Mesenchymal stem cell (in vitro differentiated cells and primary cell): Measurements from ENCODE around the gene BRCA1.
"Not testable (repeated sequence)": the region's sequence is repeated elsewhere in the genome, so short reads cannot be mapped to it uniquely, and the experiment has no call there.

ENCODE experiments used
- DNase-seq: peaks from one replicate; pipeline ENCODE4 v3.0.0-alpha.2; 2013
- H2AFZ ChIP-seq: one replicate; pipeline ENCODE4 v1.6.1; 2013; ENCODE audit warnings: low read depth, mild to moderate bottlenecking, control low read depth, inconsistent platforms, low read length, moderate library complexity
- H2AK5ac ChIP-seq: 2 replicates; pipeline ENCODE4 v1.6.1; 2013; ENCODE audit warnings: low read length, moderate library complexity, mild to moderate bottlenecking, inconsistent platforms; ENCODE audit not compliant: severe bottlenecking
- H2BK120ac ChIP-seq: one replicate; pipeline ENCODE4 v1.6.1; 2013; ENCODE audit warnings: low read depth, mild to moderate bottlenecking, inconsistent platforms, low read length, moderate library complexity
- H2BK12ac ChIP-seq, 2 experiments: one replicate each; pipeline ENCODE4 v1.6.1; 2013; ENCODE audit warnings: inconsistent platforms in 2 of 2, low read length in 2 of 2, mild to moderate bottlenecking in 2 of 2, moderate library complexity in 2 of 2, control low read depth in 1 of 2
- H2BK15ac ChIP-seq: one replicate; pipeline ENCODE4 v1.6.1; 2013; ENCODE audit warnings: mild to moderate bottlenecking, low read depth, inconsistent platforms; ENCODE audit not compliant: poor library complexity, severe bottlenecking
- H2BK5ac ChIP-seq: 2 replicates; pipeline ENCODE4 v1.6.1; 2013; ENCODE audit warnings: low read depth, mild to moderate bottlenecking, low read length, control low read depth, inconsistent platforms; ENCODE audit not compliant: poor library complexity, severe bottlenecking
- H3K14ac ChIP-seq, 2 experiments: one replicate each; pipeline ENCODE4 v1.6.1; 2013; ENCODE audit warnings: inconsistent platforms in 2 of 2, low read length in 2 of 2, control low read depth in 1 of 2, mild to moderate bottlenecking in 1 of 2, moderate library complexity in 1 of 2
- H3K18ac ChIP-seq, 2 experiments: one replicate each; pipeline ENCODE4 v1.6.1; 2013; ENCODE audit warnings: inconsistent platforms in 2 of 2, low read length in 2 of 2, control low read depth in 1 of 2, low read depth in 1 of 2, mild to moderate bottlenecking in 1 of 2
- H3K23ac ChIP-seq, 2 experiments: one replicate each; pipeline ENCODE4 v1.6.1; 2013; ENCODE audit warnings: inconsistent platforms in 2 of 2, low read length in 2 of 2, mild to moderate bottlenecking in 2 of 2, moderate library complexity in 2 of 2, control low read depth in 1 of 2
- H3K27ac ChIP-seq: 2 replicates; pipeline ENCODE4 v1.5.1; 2013; ENCODE audit warnings: mild to moderate bottlenecking, moderate library complexity, low read length, control low read depth, inconsistent platforms; ENCODE audit not compliant: poor library complexity, severe bottlenecking
- H3K27me3 ChIP-seq, 2 experiments: 2 replicates each; pipeline versions ENCODE4 v1.6.1 to v1.7.0; 2013; ENCODE audit warnings: low read length in 2 of 2, mild to moderate bottlenecking in 2 of 2, moderate library complexity in 2 of 2, control low read depth in 1 of 2, inconsistent platforms in 1 of 2; ENCODE audit not compliant: control insufficient read depth in 1 of 2, insufficient read depth in 1 of 2
- H3K36me3 ChIP-seq, 2 experiments: 2 replicates each; pipeline versions ENCODE4 v1.6.1 to v1.7.0; 2013; ENCODE audit warnings: low read length in 2 of 2, control low read depth in 1 of 2, inconsistent platforms in 1 of 2, low read depth in 1 of 2, mild to moderate bottlenecking in 1 of 2; ENCODE audit not compliant: insufficient read depth in 2 of 2, control insufficient read depth in 1 of 2
- H3K4ac ChIP-seq, 2 experiments: one replicate each; pipeline ENCODE4 v1.6.1; 2013; ENCODE audit warnings: inconsistent platforms in 2 of 2, low read length in 2 of 2, mild to moderate bottlenecking in 2 of 2, moderate library complexity in 2 of 2, control low read depth in 1 of 2, low read depth in 1 of 2
- H3K4me1 ChIP-seq: 2 replicates; pipeline ENCODE4 v1.6.1; 2013; ENCODE audit warnings: low read depth, low read length, control low read depth; ENCODE audit not compliant: control insufficient read depth, insufficient read depth
- H3K4me2 ChIP-seq: 2 replicates; pipeline ENCODE4 v1.6.1; 2013; ENCODE audit warnings: low read length, mild to moderate bottlenecking, inconsistent platforms; ENCODE audit not compliant: poor library complexity, severe bottlenecking
- H3K4me3 ChIP-seq, 2 experiments: 2 replicates each; pipeline versions ENCODE4 v1.5.1 to v1.7.0; 2013; ENCODE audit warnings: low read length in 2 of 2, mild to moderate bottlenecking in 2 of 2, control low read depth in 1 of 2, low read depth in 1 of 2; ENCODE audit not compliant: insufficient read depth in 1 of 2
- H3K79me1 ChIP-seq: replicated peaks from 2 replicates; pipeline ENCODE4 v1.6.1; 2013; ENCODE audit warnings: mild to moderate bottlenecking, control low read depth, low read length, inconsistent platforms; ENCODE audit not compliant: poor library complexity, severe bottlenecking
- H3K9ac ChIP-seq: 2 replicates; pipeline ENCODE4 v1.7.0; 2013; ENCODE audit warnings: mild to moderate bottlenecking, low read length, moderate library complexity
- H3K9me3 ChIP-seq: 2 replicates; pipeline ENCODE4 v1.7.0; 2013; ENCODE audit warnings: mild to moderate bottlenecking, low read length; ENCODE audit not compliant: control insufficient read depth
- H4K8ac ChIP-seq: one replicate; pipeline ENCODE4 v1.6.1; 2013; ENCODE audit warnings: inconsistent platforms, mild to moderate bottlenecking, low read length, moderate library complexity
- H4K91ac ChIP-seq: one replicate; pipeline ENCODE4 v1.6.1; 2013; ENCODE audit warnings: mild to moderate bottlenecking, low read length, inconsistent platforms
- WGBS: methylation state at CpG from one replicate; pipeline ENCODE4 v1.1.7; 2013; ENCODE audit warnings: mixed read lengths; 5-methylcytosine and 5-hydroxymethylcytosine counted together

Gene BRCA1

GRCh38 chr17:43138531-43138930 is 13.4 kb upstream of the BRCA1 start:
- H3K36me3 ChIP-seq, result peaks cover 23 to 33% of the 10 kb centered on the region in 2 experiments
- H2BK15ac ChIP-seq, H3K9me3 ChIP-seq, H3K4me2 ChIP-seq, H3K27ac ChIP-seq, H3K4me3 ChIP-seq, H2BK12ac ChIP-seq, H3K18ac ChIP-seq, DNase-seq, H3K4ac ChIP-seq, H3K9ac ChIP-seq, H3K4me1 ChIP-seq, H2AK5ac ChIP-seq, H4K8ac ChIP-seq, H2BK120ac ChIP-seq, H4K91ac ChIP-seq, H3K79me1 ChIP-seq, H2BK5ac ChIP-seq, H2AFZ ChIP-seq, H3K23ac ChIP-seq, H3K14ac ChIP-seq, H3K27me3 ChIP-seq: not testable (repeated sequence)
- WGBS, result 94% methylated on average over 4 of the region's 4 CpGs

- H2AK5ac ChIP-seq, H3K27ac ChIP-seq, H3K27me3 ChIP-seq, DNase-seq, H3K4me2 ChIP-seq, H2BK5ac ChIP-seq, H2AFZ ChIP-seq, H2BK15ac ChIP-seq, H4K91ac ChIP-seq, H2BK120ac ChIP-seq, H3K9me3 ChIP-seq, H3K9ac ChIP-seq, H3K23ac ChIP-seq, H3K4ac ChIP-seq, H3K4me1 ChIP-seq, H3K79me1 ChIP-seq, H2BK12ac ChIP-seq, H3K18ac ChIP-seq, H4K8ac ChIP-seq, H3K14ac ChIP-seq, H3K4me3 ChIP-seq: not testable (repeated sequence)
- peaks cover 20 to 35% of the 10 kb centered on the region in 2 experiments for H3K36me3 ChIP-seq
- WGBS, result 100% methylated on average over 3 of the region's 3 CpGs
Observed at GRCh38 chr17:43136574-43136973, 11.4 kb upstream of the BRCA1 start.

- Histone ChIP-seq H2BK12ac (no peak overlapping the region), H2BK120ac (no peak overlapping the region), H3K79me1 (peaks cover 8% of the 10 kb centered on the region), H3K36me3 (peaks cover 20 to 35% of the 10 kb centered on the region in 2 experiments), H2BK15ac (no peak overlapping the region), H3K4ac (no peak overlapping the region), H3K18ac (no peak overlapping the region), H3K27ac (no peak overlapping the region), H4K91ac (no peak overlapping the region), H3K14ac (no peak overlapping the region), H3K9me3 (no peaks in the 10 kb centered on the region), H3K4me2 (no peak overlapping the region), H2BK5ac (no peak overlapping the region), H3K23ac (no peak overlapping the region), H2AK5ac (no peak overlapping the region), H4K8ac (no peak overlapping the region), H3K4me3 (no peak overlapping the region), H3K4me1 (peaks cover 2% of the 10 kb centered on the region), H2AFZ (no peak overlapping the region), H3K9ac (no peak overlapping the region), H3K27me3 (no peaks in the 10 kb centered on the region)
- DNase-seq, result no peak
- WGBS, result 96% methylated on average over 19 of the region's 19 CpGs
Observed at GRCh38 chr17:43135454-43135819, 10.3 kb upstream of the BRCA1 start.

- H3K4ac ChIP-seq, result no peak overlapping the region
- no peak overlapping the region for H3K9ac ChIP-seq
- WGBS, result 94% methylated on average over 25 of the region's 25 CpGs
- no peak overlapping the region for H3K14ac ChIP-seq
- H2BK5ac ChIP-seq, result no peak overlapping the region
- no peak overlapping the region for H4K8ac ChIP-seq
- H3K27me3 ChIP-seq, result no peaks in the 10 kb centered on the region
- no peak overlapping the region for H2AFZ ChIP-seq
- H3K18ac ChIP-seq, result no peak overlapping the region
- DNase-seq, result no peak
- no peak overlapping the region for H4K91ac ChIP-seq
- H3K27ac ChIP-seq, result no peak overlapping the region
- H3K4me2 ChIP-seq, result no peak overlapping the region
- peaks cover 20 to 32% of the 10 kb centered on the region in 2 experiments for H3K36me3 ChIP-seq
- peaks cover 9% of the 10 kb centered on the region for H3K79me1 ChIP-seq
- H3K4me1 ChIP-seq, result peaks cover 2% of the 10 kb centered on the region
- H3K23ac ChIP-seq, result no peak overlapping the region
- H3K9me3 ChIP-seq, result no peaks in the 10 kb centered on the region
- no peak overlapping the region for H3K4me3 ChIP-seq
- H2BK12ac ChIP-seq, result no peak overlapping the region
- no peak overlapping the region for H2BK15ac ChIP-seq
- H2BK120ac ChIP-seq, result no peak overlapping the region
- no peak overlapping the region for H2AK5ac ChIP-seq
Observed at GRCh38 chr17:43134774-43135453, 9.8 kb upstream of the BRCA1 start.
